ENCODE measurements around the gene APOM.

APOM gene

DNA sequence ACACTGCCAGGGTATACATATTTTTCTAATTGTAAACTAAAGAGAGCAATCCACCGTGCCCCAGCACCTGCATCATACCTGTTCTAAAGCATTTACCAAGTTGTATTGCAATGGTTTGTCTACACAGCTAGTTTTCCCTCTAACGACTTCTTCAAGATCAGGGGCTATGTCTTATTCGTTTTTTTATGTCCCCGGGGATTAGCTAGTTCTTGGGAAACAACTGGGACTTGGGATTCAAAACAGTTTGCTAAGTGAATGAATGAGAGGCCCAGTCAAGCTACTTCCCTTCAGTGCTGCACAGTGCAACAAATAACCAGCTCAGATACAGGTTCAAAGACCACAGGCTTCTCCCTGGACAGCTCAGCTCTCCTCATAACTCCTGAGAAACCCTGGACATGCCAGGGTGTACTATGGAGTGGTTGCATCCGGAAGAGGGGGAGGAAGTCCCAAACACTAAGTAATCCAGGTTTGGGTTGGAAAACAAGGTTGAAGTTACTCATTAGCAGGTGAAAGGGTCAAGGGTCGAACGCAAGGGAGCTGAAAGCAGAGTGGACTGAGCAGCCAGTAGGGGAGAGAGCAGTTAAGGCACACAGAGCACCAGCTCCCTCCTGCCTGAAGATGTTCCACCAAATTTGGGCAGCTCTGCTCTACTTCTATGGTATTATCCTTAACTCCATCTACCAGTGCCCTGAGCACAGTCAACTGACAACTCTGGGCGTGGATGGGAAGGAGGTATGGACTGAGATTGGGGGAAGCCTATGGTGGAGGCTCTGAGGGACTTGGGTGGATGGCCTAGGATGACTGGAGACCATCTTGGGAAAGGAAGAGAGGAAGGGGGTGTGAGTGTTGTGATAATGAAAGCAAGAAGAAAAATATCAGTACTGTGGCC, at the start of gene APOM:
Gene APOM (plus strand): TSS at position 546 of the 889 bp plus-strand sequence. CDS start 73 bp downstream, at position 619.
- no peak for DNase-seq

DNA sequence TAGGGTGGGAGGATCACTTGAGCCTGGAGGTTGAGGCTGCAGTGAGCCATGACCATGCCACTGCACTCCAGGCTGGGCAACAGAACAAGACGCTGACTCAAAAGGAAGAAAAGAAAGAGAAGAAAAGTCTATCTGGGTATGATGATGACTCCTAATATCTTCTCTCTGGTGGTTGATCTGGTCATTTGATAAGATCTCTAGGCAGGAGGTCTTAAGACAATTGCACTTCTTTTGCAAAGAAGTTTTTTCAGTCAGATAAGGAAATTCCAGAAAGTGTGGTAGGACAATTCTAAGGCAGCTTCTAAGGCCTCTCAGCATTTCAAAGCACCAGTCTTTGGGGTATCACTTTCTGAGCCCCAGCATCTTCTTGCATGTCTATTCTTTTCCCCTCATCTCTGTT, 48.4 kb upstream of the APOM start:
- DNase-seq, result no peak

DNA sequence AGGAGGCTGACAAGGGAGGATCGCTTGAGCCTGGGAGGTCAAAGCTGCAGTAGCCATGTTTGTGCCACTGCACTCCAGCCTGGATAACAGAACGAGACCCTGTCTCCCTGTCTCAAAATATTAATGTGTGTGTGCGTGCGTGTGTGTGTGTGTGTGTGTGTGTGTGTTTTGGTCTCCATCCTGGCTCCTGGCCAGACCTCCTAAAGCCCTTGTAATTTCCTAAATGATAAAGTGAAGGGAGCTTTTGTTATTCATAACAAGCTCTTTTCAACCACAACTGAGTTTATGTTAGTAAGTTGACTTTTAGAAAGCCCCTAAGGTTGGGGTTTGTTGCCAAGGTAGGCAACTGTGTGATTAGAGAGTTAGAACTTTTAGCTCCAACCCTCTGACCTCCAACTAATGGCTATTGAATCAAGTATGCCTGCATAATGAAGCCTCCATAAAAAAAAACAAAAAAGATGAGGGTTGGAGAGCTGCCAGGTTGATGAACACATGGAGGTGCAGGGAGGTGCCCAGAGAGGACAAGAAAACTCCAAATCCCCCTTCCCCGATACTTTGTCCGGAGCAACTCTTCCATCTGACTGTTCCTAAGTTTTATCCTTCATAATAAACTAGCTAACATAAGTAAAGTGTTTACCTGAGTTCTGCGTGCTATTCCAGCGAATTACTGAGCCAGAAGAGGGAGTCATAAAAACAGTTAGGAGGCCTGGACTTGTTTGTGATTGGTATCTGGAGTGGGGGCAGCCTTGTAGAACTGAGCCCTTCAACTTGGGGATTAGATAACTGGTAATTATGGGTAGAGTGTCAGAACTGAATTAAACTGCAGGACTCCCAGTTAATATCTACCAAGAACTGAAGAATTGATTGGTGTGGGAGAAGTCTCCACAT, 45.9 kb upstream of the APOM start:
- no peak for DNase-seq

DNA sequence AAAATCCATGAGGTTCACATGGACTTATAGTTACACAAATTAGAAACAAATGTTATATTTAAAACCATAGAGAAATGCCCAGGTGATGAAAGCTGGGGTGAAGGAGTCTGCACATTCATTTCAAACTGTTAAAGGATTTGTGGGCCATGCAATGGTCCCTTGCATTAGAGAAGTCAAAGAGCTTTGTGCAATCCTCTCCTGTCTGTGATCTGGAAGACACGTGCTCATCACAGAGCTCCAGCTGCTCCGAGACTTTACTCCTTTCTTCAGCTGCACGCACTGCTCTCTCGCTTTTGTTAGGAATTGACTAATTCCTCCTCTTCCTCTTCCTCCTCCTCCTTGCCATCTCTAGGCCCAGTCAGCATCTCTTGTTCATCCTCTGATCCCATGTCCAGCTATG, 44.7 kb upstream of the APOM start:
- no peak for DNase-seq

DNA sequence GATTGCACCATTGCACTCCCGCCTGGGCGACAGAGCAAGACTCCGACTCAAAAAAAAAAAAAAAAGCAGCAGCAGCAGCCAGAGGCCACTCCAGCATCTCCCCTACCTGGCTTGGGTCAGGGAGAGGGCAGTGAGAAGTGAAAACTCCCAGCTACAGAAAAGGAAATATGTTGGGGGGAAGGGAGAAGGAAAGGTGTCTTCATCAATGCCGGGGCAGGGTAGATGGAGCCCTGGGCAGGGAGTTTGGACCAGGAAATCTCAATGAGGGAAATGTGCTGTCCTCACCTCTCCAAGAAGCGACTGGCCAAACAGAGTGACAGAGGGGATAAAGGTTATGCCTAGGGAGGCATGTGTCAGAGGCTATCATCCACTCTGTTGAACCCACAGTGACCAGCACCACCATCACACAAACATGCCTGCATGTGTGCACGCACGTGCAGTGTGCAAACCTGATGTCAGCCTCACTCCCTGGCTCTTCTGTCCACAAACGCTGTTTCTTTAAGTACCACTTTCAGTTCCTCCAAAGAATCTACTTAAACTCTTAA, 41.5 kb upstream of the APOM start:
- DNase-seq, result no peak

DNA sequence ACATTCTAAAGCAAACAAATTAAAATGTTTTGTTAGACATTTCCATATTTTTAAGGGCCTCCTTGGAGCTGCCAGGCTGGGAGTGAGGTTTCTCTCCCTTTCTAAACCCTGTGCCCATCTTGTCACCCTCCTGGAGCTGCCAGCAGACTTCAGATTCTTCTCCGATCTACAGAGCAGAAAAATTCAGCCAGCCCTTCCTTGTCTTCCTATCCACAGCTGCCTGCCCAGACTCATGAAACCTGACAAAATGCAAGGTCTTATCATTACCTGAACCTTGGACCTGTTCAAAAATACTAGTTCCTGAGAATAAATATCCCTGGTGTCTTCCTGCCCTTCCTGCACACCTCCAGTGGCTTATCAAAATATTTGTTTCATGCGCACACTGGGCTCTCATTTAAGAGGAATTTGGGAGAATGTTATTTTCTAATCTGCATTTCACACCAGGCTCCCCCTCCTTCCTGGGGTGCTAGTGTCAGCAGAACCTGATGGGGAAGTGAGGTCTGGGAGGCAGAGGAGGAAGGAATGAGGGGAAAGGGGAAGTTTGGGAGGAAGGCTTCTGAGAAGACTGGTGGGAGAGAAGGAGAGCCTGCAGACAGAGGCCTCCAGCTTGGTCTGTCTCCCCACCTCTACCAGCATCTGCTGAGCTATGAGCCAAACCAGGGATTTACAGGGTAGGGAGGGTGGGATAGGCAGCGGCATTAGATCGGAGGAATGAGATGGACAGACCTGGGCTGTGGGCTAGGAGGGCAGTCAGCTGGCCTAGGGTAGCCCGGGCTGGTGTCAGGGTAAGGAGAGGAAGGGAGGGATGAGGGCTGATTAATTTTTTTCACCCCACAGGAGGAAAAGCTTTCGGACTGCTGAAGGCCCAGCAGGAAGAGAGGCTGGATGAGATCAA, 40.8 kb upstream of the APOM start, which contains the start of gene AIF1:
Gene AIF1 (plus strand): TSS at position 551 of the 895 bp plus-strand sequence. CDS start 96 bp downstream, at position 647.
- DNase-seq, result no peak

DNA sequence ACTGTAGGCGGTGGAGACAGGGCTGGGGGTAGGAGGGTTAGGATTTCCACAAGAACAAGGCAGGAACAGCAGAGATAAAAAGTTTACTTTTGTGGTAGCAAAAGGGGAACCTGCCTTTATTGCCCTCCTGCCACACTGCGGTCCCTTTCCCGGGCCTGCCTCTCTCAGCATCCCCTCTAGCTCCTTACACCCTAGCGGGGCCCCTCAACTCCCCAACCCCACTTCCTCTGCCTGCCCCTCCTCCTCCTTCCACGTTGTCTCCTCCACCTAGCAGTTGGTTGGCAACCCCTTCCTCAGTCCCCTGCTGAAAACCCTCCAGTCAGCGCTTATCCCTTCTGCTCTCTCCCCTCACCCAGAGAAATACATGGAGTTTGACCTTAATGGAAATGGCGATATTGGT, 39.9 kb upstream of the APOM start:
- DNase-seq, result no peak

DNA sequence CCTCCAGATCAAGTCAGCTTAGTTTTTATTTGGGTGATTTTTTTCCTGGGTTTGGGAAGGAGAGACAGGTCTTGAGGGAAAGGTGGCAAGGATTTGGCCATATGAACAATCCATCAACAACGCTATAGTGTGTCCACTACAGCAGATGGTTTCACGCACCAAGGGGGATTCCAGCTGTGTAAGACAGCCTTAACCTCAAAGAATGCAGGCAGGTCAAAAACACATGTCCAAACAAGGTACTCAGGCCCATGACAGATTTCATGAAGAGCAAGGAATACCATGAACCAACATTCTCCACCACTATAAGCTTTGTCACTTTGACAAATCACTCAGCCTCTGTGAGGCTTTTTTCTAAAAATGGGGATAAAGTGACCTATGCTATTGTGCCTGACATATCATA, 38.7 kb upstream of the APOM start:
- no peak for DNase-seq

DNA sequence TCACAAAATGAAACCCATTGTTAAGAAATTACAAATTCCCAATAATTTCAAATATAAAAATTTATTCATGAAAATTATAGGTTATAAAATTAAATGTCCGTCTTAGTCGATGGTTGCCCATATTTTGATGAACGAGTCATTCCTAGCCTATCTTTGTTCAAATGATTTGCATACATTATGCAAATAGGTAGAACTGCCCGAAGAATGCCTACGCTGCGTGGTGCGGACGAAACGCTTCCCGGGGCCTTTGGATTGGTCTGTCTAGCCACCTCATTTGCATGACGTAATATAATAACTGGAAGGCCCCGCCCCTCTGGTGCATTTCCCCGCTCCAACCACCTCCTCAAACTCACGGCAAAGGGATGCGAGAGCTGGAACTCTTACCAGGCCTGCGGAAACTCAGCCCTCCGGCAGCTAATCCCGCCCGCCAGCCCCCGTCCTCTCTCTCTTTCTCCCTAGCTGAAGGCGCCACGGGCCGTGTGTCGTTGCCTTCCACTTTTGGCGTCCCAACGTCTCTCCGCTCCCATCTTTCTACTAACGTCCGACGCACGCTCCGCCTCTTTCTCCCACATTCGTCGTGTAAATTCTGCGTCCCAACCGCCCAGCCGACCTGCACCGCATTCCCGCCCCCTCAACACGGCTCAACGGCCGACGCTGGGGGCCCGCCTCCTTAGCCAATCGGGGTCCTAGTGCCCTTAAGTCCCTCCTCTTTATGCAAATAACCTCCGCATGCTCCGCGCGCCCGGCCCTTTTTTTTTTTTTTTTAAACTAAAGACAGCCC, 35.7 kb upstream of the APOM start:
- DNase-seq, result peak; percentile 91 to 97

DNA sequence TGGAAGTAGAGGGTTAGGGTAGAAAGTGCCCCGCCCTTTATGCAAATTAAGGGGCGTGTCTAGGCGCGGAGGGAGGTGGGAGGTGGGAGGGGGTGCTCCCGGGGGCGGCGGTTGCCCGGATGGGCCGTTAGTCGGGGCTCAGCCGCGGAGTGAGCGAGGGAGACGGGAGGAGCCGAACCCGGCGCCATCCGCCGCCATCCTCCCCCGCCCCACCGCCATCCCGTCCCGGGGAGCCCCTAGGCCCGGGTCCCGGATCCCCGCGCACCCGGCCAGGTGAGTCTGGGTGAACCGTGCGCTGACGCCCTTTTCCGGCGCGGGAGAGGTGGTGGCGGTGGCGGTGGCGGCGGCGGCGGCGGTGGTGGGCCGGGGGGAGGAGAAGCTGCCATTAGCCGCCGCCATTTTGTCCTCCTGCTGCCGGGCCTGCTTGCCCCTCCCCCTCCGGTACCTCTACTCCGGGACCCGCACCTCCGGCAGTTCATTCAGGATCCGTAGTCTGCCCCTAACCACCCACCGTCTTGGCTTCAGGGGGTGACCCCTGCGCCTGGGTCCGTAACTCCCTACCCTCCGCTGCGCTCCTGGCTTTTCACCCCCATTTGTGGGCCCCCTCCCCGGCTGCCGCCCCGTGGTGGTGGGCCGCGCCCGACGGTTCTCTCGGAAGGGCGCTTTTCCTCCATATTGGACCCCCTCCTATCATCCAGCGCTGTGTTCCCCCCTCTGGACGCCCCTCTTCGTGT, 34.9 kb upstream of the APOM start, which contains the start of gene PRRC2A:
Gene PRRC2A (plus strand): TSS at position 130 of the 734 bp plus-strand sequence. CDS start 2,075 bp downstream, outside the sequence.
- DNase-seq, result peak; percentile 96 to 97

DNA sequence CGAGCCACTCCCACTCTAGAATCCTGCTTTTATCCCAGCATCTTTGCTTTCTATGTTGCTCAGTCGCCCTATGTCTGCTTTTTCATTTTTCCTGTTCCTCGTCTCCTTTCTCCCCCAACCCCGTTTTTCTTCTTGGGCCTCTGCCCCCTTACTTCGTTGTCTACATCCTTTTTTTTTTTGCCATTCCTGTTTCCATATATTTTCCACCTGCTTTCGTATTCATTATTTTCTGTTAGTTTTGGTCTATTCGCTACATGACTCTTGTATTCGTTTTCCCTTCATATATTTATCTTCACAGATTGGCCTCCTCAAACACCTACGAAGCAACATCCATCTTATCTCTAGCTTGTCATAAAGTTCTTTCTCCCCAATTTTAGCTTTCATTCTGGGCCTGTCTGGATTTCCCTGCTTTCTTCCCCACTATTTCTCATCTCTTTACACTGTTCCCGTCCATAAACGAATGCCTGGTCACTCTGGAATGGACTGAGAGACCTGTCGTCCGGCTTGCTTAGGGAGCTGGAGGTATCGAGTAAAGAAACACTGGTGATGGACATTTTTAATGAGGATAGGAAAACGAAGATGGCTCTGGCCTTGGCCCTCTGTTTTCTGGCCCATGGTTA, 34.3 kb upstream of the APOM start:
- no peak for DNase-seq

DNA sequence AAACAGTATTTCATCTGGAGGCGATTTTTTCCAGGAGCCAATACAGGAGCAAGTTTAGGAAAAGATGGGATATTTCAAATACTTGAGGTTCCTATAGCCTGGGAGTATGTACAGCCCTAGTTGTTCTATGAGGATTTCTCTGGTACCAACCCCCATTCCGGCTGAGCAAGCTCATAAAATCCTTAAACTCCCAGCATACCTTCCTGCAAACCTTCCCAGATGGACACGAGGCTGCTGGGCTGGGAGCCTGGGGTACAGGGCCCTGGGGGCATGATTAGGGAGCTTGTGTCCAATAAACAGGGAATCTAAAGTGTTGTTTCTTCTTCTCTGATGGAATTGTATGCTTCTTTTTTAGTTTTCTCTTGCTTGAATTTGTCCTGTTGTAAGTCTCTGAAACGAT, 33.7 kb upstream of the APOM start:
- no peak for DNase-seq

DNA sequence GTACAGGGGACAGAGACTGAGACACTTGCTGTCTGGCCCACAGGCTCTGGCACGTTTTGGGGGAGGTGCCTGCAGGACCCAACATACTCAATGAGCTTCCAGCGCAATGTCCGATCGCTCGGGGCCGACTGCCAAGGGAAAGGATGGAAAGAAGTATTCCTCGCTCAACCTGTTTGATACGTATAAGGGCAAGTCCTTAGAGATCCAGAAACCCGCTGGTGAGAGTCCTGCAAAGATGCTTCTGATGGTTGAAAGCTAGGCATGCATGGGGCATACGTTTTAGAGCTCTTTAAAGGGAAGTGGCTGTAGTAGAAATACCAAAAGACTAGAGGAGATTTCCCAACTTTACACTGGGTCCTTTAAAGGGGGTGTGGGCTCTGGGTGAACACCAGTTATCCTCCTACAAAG, 33.0 kb upstream of the APOM start:
- no peak for DNase-seq

DNA sequence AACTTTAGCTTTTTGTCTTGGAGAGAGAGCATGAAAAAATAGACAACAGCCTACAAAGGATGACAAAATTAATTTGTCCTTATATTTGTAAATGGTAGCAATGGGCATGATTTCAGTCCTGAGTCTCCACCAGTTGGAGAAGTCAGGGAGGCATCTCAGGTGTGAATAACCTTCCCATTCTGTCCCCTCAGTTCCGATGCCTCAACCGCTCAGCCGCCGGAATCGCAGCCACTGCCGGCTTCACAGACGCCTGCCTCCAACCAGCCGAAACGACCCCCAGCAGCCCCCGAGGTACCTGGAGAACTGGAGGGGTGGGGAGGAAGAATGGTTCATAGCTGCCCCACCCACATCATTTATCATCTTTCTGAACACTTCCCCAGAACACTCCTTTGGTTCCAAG, 31.6 kb upstream of the APOM start:
- DNase-seq, result no peak

DNA sequence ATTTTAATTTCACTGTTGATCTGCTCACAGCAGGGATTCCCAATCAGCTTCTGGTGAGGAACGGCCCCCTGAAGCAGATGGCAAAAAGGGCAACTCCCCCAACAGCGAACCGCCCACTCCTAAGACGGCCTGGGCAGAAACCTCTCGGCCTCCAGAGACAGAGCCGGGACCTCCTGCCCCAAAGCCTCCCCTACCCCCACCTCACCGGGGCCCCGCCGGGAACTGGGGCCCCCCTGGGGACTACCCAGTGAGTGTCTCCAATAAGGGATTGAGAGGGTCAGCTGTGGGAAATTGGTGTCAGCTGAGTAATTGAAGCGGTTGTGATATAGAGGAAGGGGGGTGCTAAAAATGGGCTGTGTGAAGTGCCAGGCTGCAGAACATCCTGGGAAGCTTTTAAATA, 28.7 kb upstream of the APOM start:
- no peak for DNase-seq

DNA sequence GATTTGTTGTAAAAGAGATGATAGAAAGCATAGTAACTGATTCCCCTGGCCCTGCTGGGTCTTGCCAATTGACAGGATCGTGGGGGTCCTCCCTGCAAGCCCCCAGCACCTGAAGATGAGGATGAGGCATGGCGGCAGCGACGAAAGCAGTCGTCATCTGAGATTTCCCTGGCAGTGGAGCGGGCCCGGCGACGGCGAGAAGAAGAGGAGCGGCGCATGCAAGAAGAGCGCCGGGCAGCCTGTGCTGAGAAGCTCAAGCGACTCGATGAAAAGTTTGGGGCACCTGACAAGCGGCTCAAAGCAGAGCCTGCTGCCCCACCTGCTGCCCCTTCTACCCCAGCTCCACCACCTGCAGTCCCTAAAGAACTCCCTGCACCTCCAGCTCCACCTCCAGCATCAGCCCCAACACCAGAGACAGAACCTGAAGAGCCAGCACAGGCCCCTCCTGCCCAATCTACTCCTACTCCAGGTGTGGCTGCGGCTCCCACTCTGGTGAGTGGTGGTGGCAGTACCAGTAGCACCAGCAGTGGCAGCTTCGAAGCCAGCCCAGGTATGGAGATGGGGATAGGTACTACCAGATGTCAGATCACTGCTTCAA, 27.9 kb upstream of the APOM start:
- DNase-seq, result no peak

DNA sequence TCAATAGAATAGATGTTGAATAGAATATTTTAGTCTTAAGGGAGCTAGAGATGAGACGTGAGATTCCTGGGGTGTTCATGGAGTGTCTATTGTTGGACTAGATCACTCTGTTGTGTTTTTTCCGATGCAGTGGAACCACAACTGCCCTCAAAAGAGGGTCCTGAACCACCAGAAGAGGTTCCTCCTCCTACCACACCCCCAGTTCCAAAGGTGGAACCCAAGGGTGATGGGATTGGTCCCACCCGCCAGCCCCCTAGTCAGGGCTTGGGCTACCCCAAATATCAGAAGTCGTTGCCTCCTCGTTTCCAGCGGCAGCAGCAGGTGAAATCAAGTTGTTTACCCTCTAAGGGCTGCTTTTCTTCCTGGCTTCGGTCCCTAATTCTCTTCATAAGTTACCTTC, 26.7 kb upstream of the APOM start:
- DNase-seq, result no peak

DNA sequence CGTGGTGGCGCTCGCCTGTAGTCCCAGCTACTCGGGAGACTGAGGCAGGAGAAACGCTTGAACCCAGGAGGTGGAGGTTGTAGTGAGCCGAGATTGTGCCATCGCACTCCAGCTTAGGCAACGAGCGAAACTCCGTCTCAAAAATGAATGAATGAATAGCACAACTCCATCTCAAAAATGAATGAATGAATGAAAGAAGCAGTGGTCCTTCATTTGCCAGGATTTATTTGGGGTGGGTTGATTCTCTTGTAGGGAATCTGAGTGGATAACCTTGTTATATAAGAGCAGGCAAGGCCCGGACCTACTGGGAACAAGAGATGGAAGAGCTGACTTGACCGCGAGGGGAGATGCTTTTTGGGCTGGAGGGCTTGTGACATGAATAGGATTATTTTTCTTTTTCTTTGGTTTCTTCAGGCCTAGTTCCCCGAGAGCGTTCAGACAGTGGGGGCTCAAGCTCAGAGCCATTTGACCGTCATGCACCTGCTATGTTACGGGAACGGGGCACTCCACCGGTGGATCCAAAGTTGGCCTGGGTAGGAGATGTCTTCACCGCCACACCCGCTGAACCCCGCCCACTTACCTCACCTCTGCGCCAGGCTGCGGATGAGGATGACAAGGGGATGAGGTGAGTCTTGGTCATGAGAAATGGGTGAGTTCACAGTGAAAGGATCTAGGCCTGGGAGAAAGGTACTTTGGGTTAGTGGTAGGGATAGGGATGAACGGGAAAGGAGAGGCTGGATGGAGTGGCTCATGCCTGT, 25.3 kb upstream of the APOM start:
- no peak for DNase-seq

DNA sequence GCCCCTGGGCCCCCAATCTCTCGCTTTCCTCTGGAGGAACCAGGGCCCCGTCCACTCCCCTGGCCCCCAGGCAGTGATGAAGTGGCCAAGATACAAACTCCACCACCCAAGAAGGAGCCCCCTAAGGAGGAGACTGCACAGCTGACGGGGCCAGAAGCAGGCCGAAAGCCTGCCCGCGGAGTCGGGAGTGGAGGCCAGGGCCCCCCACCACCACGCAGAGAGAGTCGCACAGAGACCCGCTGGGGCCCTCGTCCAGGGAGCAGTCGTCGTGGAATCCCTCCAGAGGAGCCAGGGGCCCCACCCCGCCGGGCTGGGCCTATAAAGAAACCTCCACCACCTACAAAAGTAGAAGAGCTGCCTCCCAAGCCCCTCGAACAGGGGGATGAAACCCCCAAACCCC, 24.5 kb upstream of the APOM start:
- DNase-seq, result no peak
